NCI-H2196 (cell line): ENCODE measurements around the gene NFYC.
"Not testable (repeated sequence)": the region's sequence is repeated elsewhere in the genome, so short reads cannot be mapped to it uniquely, and the experiment has no call there.

Experiments
- DNase-seq: peaks from one replicate; lab custom pipeline; 2025; ENCODE audit not compliant: unreplicated experiment; lab: John Stamatoyannopoulos, UW

The NFYC gene

DNA sequence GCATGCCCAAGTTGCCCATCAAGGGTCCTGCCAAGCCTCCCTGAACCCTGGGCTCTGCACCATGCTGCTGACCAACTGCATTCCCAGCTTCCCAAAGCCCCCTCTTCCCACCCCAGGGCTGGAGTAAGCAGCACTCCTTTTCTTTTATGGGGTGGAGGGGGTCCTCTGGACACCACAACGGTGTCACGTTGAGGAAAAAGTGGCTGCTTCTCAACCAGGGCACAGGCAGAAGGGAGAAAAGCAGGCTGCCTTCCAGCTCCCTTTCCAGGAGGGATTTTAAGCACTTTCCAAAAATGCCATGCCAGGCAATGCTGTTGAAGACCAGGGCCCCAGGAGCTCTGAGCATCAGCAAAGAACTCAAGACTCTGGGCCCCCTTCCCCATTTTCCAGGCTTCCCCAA lies 26.7 kb upstream of the NFYC start:
- no peak for DNase-seq

DNA sequence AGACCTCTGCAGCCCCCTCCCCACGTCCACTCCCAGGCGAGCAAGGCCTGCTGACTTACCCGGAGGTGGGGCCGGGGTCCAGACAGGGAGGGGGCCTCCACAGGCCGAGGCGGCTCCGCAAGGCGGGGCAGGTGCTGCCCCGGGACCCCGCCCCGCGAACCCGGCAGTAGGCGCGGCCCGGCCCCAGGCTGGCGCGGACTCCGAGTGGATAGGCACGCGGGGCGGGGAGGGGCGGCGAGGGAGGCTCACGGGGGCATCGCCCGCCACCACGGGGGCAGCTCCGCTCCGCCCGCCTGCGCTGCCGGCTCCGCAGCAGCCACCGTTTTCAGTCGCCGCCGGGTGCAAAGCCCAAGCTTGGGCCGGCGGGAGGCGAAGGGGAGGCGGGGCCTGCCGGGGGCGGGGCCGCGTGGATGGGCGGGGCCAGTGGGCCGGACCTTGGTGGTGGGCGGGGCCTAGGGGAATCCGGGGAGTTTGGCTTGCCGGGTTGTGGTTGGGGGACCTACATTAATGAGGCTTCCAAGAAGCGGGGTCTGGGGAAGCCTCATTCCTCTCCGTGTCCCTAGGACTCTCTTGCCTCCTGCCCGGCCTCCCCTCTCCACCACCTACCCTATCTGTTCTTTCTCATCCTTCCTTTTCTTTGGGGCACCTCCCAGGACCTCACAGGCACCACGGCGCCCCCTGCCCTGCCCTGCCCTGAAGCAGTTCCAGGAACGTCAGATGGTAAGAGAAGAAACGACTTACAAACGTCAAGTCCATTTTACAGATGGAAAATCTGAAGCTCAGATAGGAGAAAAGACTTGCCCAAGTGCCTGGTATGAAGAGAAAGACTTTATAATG lies 26.0 kb upstream of the NFYC start, which contains the start of gene RIMS3:
RIMS3 (minus strand) TSS at position 348 of the 837 bp plus-strand sequence. CDS start 23,757 bp downstream, outside the sequence.
- peak; percentile 75 for DNase-seq

DNA sequence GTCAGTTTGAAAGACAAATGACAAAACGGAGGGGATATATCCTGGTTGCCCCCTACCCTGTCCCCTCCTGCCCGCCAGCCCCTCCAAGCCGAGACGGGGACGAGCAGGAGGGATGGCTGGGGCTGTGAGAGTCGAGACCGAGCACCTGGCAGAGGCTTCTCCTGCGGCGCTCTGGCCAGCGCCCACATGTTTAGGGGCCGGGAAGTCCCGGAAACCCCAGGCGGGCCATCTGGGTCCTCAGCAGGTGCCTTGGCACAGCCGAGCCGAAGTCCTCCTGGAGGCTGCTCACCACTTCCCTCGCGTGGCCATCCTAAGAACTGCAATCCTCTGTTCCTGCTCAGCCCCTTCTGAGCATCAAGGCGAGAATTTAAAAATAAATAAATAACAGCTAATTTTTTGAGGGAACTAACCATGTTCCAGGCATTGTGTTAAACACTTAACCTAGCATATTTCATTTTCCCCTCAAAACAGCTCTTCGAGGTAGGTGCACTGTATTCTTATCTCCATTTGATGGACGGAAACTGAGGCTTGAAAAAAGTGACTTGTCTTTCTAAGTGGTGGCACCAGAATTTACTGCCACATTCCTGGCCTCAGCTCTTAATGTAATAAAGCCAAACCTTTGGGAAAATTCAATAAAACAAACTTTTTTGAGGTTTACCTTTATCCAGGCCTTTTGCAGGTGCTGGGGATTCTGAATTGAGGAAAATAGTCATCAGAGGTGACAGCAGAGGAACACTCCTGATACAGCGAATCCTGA lies 22.6 kb upstream of the NFYC start:
- DNase-seq: peak; percentile 88

GRCh38 chr1:40673452-40673851 lies 18.1 kb upstream of the NFYC start:
- DNase-seq: no peak

DNA sequence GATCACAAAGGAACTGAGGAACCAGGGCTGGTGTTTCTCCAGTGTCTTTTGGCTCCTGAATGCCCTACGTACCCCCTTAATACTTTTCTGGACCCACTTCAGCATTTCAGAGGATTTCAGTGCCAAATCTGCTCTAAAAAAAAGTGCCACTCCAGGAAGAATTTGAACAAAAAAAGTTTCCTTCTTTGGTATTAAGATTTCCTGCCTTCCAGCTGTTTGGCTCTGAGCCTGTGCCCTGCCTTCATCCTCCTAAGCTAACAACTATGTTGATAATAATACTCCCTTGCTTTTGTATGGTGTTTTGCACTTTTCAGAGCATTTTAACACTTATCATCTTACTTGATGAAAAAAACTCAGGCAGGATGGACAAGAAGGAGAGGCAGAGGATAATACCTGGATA lies 15.0 kb upstream of the NFYC start:
- no peak for DNase-seq

DNA sequence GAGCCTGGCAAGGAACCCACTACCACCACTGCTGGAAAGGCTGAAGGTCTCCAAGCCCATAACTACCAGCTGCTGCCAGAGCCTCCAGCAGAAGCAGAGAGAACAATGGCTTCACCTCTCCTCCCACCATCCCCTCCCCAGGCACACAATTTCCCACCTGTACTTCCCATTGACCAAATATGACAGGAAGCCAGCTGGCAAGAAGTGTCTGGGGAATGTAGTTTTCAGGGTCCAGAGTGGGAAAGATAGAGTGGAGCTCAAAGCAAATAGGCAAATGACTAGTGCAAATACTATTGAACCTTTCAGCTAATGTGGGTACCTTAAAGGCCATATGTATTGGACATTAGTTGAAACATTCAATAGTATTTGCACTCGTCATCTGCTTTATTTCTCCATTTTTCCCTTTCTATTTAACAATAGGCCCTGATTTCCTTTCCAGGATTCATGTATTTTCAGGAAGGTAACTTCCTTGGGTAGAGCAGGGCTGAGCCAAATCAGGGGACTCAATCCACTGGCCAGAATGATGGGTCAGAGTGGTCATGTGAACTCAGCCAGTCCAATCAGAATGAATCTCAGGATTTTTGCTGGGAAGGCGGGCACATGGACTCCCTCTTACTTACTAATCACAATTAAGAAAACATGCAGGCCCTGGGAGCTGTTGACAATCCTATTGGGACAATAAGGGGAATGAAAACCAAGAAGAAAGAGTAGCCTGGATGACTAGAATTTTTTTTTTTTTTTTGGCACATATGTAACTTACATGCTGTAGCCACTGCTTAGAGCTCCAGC lies 12.1 kb upstream of the NFYC start:
- DNase-seq: no peak

- DNase-seq: no peak
Observed at GRCh38 chr1:40684669-40685068, 6.8 kb upstream of the NFYC start.

- no peak for DNase-seq
Observed at GRCh38 chr1:40687059-40687458, 4.4 kb upstream of the NFYC start.

- no peak for DNase-seq
Observed at GRCh38 chr1:40687661-40688060, 3.8 kb upstream of the NFYC start.

GRCh38 chr1:40689737-40690136 lies 1.8 kb upstream of the NFYC start:
- DNase-seq: no peak

DNA sequence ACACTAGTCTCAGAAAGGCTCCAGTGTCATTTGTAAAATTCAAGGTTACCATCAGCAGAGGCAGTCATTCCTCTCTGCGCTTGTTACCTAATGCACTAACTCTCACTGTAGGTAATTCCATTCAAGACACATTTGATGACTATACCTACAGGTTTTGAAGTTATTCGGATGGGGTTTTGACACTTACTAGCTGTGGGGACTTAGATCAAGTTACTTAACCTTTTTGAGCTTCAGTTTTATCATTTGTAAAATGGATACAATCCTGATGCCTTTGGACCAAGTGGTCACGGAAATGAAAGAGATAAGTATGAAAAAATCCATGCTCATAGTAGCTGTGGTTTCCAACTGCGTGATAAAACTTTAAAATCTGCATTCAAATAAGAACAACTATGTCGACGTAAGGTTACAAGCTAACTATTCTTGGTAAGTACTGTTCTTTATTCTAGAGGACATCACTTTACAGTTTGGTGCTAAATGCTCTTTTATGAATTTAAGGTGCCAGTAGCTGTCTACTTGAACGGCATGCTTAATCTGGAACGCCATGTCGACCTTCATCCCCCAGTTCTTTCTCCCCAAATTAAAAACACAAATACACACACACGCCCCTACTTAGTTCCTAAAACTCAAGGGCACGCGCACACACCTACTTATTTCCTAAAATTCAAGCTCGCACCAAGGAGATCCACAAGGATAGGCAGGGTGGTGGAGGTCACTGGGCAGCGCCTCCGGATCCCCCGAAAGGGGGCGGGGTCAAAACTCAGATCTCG lies 550 bp upstream of the NFYC start:
- no peak for DNase-seq

DNA sequence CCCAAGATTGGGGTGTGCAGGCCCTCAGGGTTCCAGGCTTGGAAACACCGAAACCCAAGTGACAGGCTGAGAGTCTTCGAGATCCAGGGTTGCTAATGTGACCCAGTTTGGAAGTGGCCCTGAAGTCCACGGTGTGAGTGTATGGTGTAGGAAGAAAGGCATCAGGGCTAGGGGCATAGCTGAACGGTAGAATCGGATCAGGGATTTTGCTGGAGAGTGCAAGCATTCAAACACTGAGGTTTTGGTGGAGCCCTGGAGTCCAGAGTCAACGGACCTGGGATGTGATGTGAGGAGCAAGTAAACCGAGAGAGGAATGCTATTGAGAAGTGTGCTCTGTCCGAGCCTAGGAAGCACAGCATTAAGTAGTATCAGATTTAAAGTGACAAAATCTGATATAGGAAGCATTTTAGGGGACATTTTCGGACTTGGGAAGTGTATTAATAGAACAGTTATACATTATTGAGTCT lies 958 bp downstream of the NFYC start:
- peak; percentile 37 for DNase-seq

DNA sequence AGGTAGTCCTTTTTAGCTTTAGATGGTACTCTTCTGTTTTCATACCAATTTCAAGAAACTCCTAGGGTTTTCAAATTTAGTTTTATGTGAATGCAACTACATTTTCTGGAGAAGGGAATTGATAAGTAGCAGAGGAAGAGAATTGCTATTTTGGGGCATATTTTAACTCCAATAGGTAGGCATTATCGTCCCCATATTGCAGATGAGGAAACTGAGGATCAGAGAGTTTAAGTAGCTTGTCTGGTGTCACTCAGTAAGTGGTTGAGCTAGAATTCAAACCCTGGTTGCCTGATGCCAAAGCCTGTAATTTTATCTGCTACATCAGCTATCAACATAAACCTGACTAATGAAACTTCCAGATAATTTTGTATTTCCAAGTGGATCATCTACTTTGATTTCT lies 1.9 kb downstream of the NFYC start:
- DNase-seq: no peak

- DNase-seq: no peak
Observed at GRCh38 chr1:40694353-40694874, 2.9 kb downstream of the NFYC start.

- no peak for DNase-seq
Observed at GRCh38 chr1:40696294-40696693, 4.8 kb downstream of the NFYC start.

DNA sequence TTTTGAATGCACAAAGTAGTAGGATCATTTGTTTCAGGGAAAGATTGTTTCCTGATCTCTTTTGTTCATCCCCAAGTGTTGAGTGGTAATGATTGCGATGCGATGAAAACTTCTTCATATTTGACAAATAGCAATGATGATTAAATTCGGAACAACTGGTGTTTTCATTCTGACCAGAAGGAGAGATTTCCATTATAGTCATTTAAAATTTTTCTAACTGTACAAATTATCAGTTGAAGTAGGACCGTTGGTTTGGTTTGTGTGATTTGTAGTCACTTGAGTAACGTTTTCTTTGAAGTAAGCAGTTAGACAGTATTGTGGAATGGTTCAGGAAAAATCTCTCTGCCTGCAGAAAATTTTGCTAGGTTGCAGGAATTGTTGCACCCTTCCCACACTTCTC lies 5.9 kb downstream of the NFYC start:
- no peak for DNase-seq

- no peak for DNase-seq
Observed at GRCh38 chr1:40699787-40700186, 8.3 kb downstream of the NFYC start.

GRCh38 chr1:40701684-40702083 lies 10.2 kb downstream of the NFYC start:
- no peak for DNase-seq

DNA sequence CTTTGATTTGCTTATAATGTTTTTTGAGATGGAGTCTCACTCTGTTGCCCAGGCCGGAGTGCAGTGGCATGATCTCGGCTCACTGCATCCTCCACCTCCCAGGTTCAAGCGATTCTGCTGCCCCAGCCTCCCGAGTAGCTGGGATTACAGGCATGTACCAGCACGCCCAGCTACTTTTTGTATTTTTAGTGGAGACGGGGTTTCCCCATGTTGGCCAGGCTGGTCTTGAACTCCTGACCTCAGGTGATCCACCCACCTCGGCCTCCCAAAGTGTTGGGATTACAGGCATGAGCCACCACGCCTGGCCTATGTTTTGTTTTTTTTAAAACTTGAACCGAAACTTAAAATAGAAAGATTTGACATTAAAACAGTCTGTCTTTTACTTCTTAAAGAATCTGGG lies 11.3 kb downstream of the NFYC start:
- not testable (repeated sequence) for DNase-seq

GRCh38 chr1:40703316-40703715 lies 11.8 kb downstream of the NFYC start:
- peak; percentile 13 for DNase-seq
